GM23248 (cell line): Measurements from ENCODE around the gene FHL1. TPM values are rescaled to one million over a fixed set of nuclear protein-coding genes. Genes with fewer than 3 reads are reported as not detected.

Experiments used
- DNase-seq: peaks from one replicate; pipeline ENCODE4 v3.0.0-alpha.2; 2015
- H2AFZ ChIP-seq: fragments of 200-600 bp; sonication (generic); 2 replicates; pipeline ENCODE4 v1.6.1; 2016; ENCODE audit warnings: antibody characterized with exemption
- H3F3A ChIP-seq: fragments of 200-600 bp; sonication (generic); 2 replicates; pipeline ENCODE4 v1.6.1; 2016; ENCODE audit warnings: mild to moderate bottlenecking, antibody characterized with exemption, mixed run types; ENCODE audit not compliant: insufficient read depth
- H3K27ac ChIP-seq: fragments of 200-600 bp; sonication (generic); 2 replicates; pipeline ENCODE4 v1.5.1; 2016; ENCODE audit warnings: mild to moderate bottlenecking
- H3K27me3 ChIP-seq: fragments of 200-600 bp; sonication (generic); replicated peaks from 2 replicates; pipeline ENCODE4 v1.6.1; 2016; ENCODE audit warnings: mild to moderate bottlenecking; ENCODE audit not compliant: insufficient read depth
- H3K36me3 ChIP-seq: fragments of 200-600 bp; sonication (generic); 2 replicates; pipeline ENCODE4 v1.6.1; 2016; ENCODE audit warnings: low read depth, mild to moderate bottlenecking
- H3K4me1 ChIP-seq: fragments of 200-600 bp; sonication (generic); 2 replicates; pipeline ENCODE4 v1.6.1; 2016; ENCODE audit warnings: mild to moderate bottlenecking; ENCODE audit not compliant: insufficient read depth
- H3K4me2 ChIP-seq: fragments of 200-600 bp; sonication (generic); one replicate; pipeline ENCODE4 v1.6.1; 2016; ENCODE audit warnings: mild to moderate bottlenecking; ENCODE audit not compliant: unreplicated experiment
- H3K4me3 ChIP-seq: fragments of 200-600 bp; sonication (generic); 2 replicates; pipeline ENCODE4 v1.5.1; 2016; ENCODE audit warnings: mild to moderate bottlenecking
- H3K79me2 ChIP-seq: fragments of 200-600 bp; sonication (generic); 2 replicates; pipeline ENCODE4 v1.6.1; 2016; ENCODE audit warnings: mild to moderate bottlenecking; ENCODE audit not compliant: insufficient read depth
- H3K9ac ChIP-seq: fragments of 200-600 bp; sonication (generic); 2 replicates; pipeline ENCODE4 v1.6.1; 2016; ENCODE audit warnings: mild to moderate bottlenecking
- H3K9me2 ChIP-seq: fragments of 200-600 bp; sonication (generic); 2 replicates; pipeline ENCODE4 v1.6.1; 2016; ENCODE audit warnings: mixed run types, mild to moderate bottlenecking, moderate library complexity; ENCODE audit not compliant: insufficient read depth
- H3K9me3 ChIP-seq: fragments of 200-600 bp; sonication (generic); one replicate; pipeline ENCODE4 v1.6.1; 2017; ENCODE audit warnings: low read depth
- H4K20me1 ChIP-seq: fragments of 200-600 bp; sonication (generic); 2 replicates; pipeline ENCODE4 v1.6.0; 2016; ENCODE audit not compliant: insufficient read depth
- EZH2 ChIP-seq: fragments of 200-600 bp; sonication (generic); IDR thresholded peaks from 2 replicates; pipeline ENCODE4 v1.6.1; 2018; ENCODE audit warnings: antibody characterized with exemption, mild to moderate bottlenecking; ENCODE audit not compliant: insufficient read depth, poor library complexity, severe bottlenecking
- EZH2phosphoT487 ChIP-seq: fragments of 200-600 bp; sonication (generic); IDR thresholded peaks from 2 replicates; pipeline ENCODE4 v1.6.1; 2018; ENCODE audit warnings: antibody characterized with exemption, moderate library complexity, mild to moderate bottlenecking, low read depth; ENCODE audit not compliant: insufficient read depth
- WGBS, 2 experiments: methylation state at CpG; one replicate each; pipeline ENCODE4 v1.1.6; 2015 to 2017; ENCODE audit warnings: low lambda C conversion rate in 2 of 2, low coverage in 1 of 2; ENCODE audit errors: missing lambda C conversion rate in 2 of 2; 5-methylcytosine and 5-hydroxymethylcytosine counted together
- in situ Hi-C: fragments of 300-500 bp; cut with MboI; formaldehyde crosslinking; loops from 2 replicates; pipeline ENCODE4 v1.15.0; 2020
- polyA plus RNA-seq: library from polyadenylated mRNA; unstranded; fragments of >200 nt; fragmentation: Nextera tagmentation; extraction: Ambion mirVana; gene quantifications from 2 replicates; pipeline ENCODE4 v1.2.1, GENCODE V29; 2016
- total RNA-seq: library from RNA; depleted of rRNA; stranded (reverse); fragments of >200 nt; shearing (Covaris generic); gene quantifications from 2 replicates; pipeline ENCODE4 v1.2.3, GENCODE V29; 2014

FHL1 gene
- total and polyA plus RNA-seq, 2 experiments from 2014 or later: 55.8 to 57.5 TPM

- 60 to 61% methylated on average over 6 of the region's 6 CpGs for WGBS, 2 experiments
- no peaks in the 10 kb centered on the region for H4K20me1 ChIP-seq
- H3K27ac ChIP-seq: no peak overlapping the region
- TF ChIP-seq EZH2 (no peak), EZH2phosphoT487 (no peak)
- no peak overlapping the region for H2AFZ ChIP-seq
- no peak overlapping the region for H3K9ac ChIP-seq
- H3K4me2 ChIP-seq: no peak overlapping the region
- peaks cover 38% of the 10 kb centered on the region for H3K79me2 ChIP-seq
- H3F3A ChIP-seq: no peaks in the 10 kb centered on the region
- no peaks in the 10 kb centered on the region for H3K9me2 ChIP-seq
- H3K27me3 ChIP-seq: no peaks in the 10 kb centered on the region
- peaks cover 7% of the 10 kb centered on the region; the same call in 1 of the 2 replicates for H3K4me1 ChIP-seq
- H3K36me3 ChIP-seq: peaks cover 9% of the 10 kb centered on the region; the same call in 1 of the 2 replicates
- DNase-seq: no peak
- in situ Hi-C loops: no loop called here
- H3K4me3 ChIP-seq: no peak overlapping the region
- no peaks in the 10 kb centered on the region for H3K9me3 ChIP-seq
Measured at GRCh38 chrX:136246201-136246600, 98.9 kb downstream of the FHL1 start.

DNA sequence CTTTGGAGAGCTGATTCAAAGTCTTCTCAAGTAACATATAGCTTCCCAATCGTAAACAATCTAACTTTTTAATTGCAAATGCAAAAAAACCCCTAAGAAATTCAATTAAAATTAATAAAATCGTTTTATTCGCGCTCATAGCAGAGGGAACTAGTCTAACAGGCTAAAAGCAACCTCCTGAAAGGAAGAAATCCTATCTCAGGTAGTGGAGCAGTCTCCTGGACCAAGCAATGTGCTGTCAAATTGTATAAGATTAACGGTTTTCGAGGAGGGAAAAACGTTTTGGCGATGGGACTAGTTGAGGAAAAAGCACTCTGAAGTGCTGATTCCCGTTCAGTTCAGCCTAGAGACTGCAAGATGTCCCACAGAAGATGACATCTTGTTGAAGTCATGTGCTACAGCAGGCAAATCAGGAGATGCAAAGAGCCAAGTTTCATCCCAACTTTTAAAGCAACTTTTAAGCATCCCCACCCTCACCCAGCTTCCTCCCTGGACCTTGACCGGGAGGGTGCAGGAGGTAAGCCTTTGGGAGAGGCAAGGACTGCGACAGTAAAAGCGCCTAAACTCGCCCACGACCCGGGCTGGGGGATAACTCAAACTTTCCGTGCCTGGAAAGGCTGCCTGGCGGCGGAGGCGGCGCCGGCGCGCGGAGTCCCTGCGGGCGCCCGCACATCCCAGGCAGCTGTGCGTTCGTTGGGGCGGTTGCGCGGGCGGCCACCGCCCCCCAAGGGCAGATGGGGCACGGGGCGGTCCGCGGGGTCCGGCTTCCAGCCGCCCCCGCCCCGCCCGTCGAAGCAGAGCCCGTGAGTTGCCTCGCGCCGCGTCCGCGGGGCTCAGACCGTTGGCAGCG lies 103.1 kb downstream of the FHL1 start:
- Histone ChIP-seq H3K27ac (peak overlapping the region; percentile 59), H3K36me3 (no peaks in the 10 kb centered on the region), H3K9ac (peak overlapping the region; percentile 87), H2AFZ (peak overlapping the region; percentile 83), H3K4me1 (peaks cover 7% of the 10 kb centered on the region; the same call in 1 of the 2 replicates), H4K20me1 (no peaks in the 10 kb centered on the region), H3K79me2 (peaks cover 38% of the 10 kb centered on the region), H3F3A (no peaks in the 10 kb centered on the region), H3K4me2 (peak overlapping the region; percentile 84), H3K9me3 (no peaks in the 10 kb centered on the region), H3K9me2 (no peaks in the 10 kb centered on the region), H3K27me3 (no peaks in the 10 kb centered on the region), H3K4me3 (peak overlapping the region; percentile 87)
- WGBS, 2 experiments: 1 to 3% methylated on average over 13 to 18 of the region's 53 CpGs
- peak; percentile 59 for DNase-seq
- TF ChIP-seq EZH2phosphoT487 (no peak), EZH2 (no peak)
- in situ Hi-C loops: loop anchor here (25.0 kb wide), 1 partner anchor 213 kb away; no protein-coding TSS in a partner anchor

GRCh38 chrX:136251041-136251991 lies 104.0 kb downstream of the FHL1 start, which contains the start of gene MAP7D3:
TSS of gene MAP7D3 (minus strand) at chrX:136251400. CDS start at chrX:136251358, 42 bp downstream.
- peak within 1 kb of the TSS; percentile 87 for H3K9ac ChIP-seq
- no peaks in the 10 kb centered on the region for H4K20me1 ChIP-seq
- no peaks in the 10 kb centered on the region for H3K9me3 ChIP-seq
- no peaks in the 10 kb centered on the region for H3K27me3 ChIP-seq
- peak; percentile 80 for DNase-seq
- peak within 1 kb of the TSS; percentile 87 for H3K4me3 ChIP-seq
- no peaks in the 10 kb centered on the region for H3K9me2 ChIP-seq
- H2AFZ ChIP-seq: peak within 1 kb of the TSS; percentile 83
- no peaks in the 10 kb centered on the region for H3K36me3 ChIP-seq
- peak within 1 kb of the TSS; percentile 59 for H3K27ac ChIP-seq
- TF ChIP-seq EZH2 (no peak), EZH2phosphoT487 (no peak)
- peak within 1 kb of the TSS; percentile 84 for H3K4me2 ChIP-seq
- no peaks in the 10 kb centered on the region for H3F3A ChIP-seq
- H3K4me1 ChIP-seq: peaks cover 9% of the 10 kb centered on the region; the same call in 1 of the 2 replicates
- peaks cover 38% of the 10 kb centered on the region for H3K79me2 ChIP-seq
- in situ Hi-C loops: loop anchor here (25.0 kb wide), 1 partner anchor 214 kb away; no protein-coding TSS in a partner anchor
- 13 to 16% methylated on average over 7 to 9 of the region's 73 CpGs for WGBS, 2 experiments

GRCh38 chrX:136255541-136255940 lies 108.2 kb downstream of the FHL1 start:
- no peaks in the 10 kb centered on the region for H3K9me2 ChIP-seq
- H2AFZ ChIP-seq: peak overlapping the region; percentile 41; the same call in 1 of the 2 replicates
- no peak overlapping the region for H3K9ac ChIP-seq
- no peaks in the 10 kb centered on the region for H3K9me3 ChIP-seq
- peak overlapping the region; percentile 32; the same call in 1 of the 2 replicates for H3K4me3 ChIP-seq
- in situ Hi-C loops: loop anchor here (25.0 kb wide), 1 partner anchor 218 kb away; no protein-coding TSS in a partner anchor
- peaks cover 12% of the 10 kb centered on the region for H3F3A ChIP-seq
- H3K36me3 ChIP-seq: no peaks in the 10 kb centered on the region
- no peaks in the 10 kb centered on the region for H3K79me2 ChIP-seq
- no peaks in the 10 kb centered on the region for H3K27me3 ChIP-seq
- peak; percentile 6 for DNase-seq
- no peak overlapping the region for H3K27ac ChIP-seq
- H3K4me1 ChIP-seq: peaks cover 20% of the 10 kb centered on the region
- H3K4me2 ChIP-seq: peak overlapping the region; percentile 42
- WGBS, 2 experiments: 16 to 24% methylated on average over 5 of the region's 5 CpGs
- TF ChIP-seq EZH2 (no peak), EZH2phosphoT487 (no peak)
- H4K20me1 ChIP-seq: no peaks in the 10 kb centered on the region
